SU-DHL-6 (cell line): Measurements from ENCODE around the gene GSTA1.
"Not testable (repeated sequence)": the region's sequence is repeated elsewhere in the genome, so short reads cannot be mapped to it uniquely, and the experiment has no call there.

Source experiments
- H2AFZ ChIP-seq: fragments of 200-600 bp; sonication (generic); 2 replicates; pipeline ENCODE4 v1.6.1; 2014; ENCODE audit warnings: low read depth, mild to moderate bottlenecking, moderate library complexity, mixed read lengths, antibody characterized with exemption, low read length; ENCODE audit not compliant: severe bottlenecking
- H3F3A ChIP-seq: fragments of 200-600 bp; shearing (Covaris generic); 2 replicates; pipeline ENCODE4 v1.6.0; 2016; ENCODE audit warnings: antibody characterized with exemption, mild to moderate bottlenecking; ENCODE audit not compliant: insufficient read depth
- H3K27ac ChIP-seq: fragments of 200-600 bp; sonication (generic); 2 replicates; pipeline ENCODE4 v1.5.1; 2016; ENCODE audit warnings: low read depth, mild to moderate bottlenecking, low read length, moderate library complexity, mixed read lengths
- H3K27me3 ChIP-seq: fragments of 200-600 bp; sonication (generic), shearing (Covaris generic); 2 replicates; pipeline ENCODE4 v1.6.0; 2014; ENCODE audit warnings: mild to moderate bottlenecking, low read length
- H3K36me3 ChIP-seq: fragments of 200-600 bp; sonication (generic); 2 replicates; pipeline ENCODE4 v1.6.1; 2014; ENCODE audit warnings: mild to moderate bottlenecking, low read length, mixed read lengths
- H3K4me2 ChIP-seq: fragments of 300-600, 200-600 bp; shearing (Covaris generic), sonication (generic); 2 replicates; pipeline ENCODE4 v1.6.0; 2014; ENCODE audit warnings: low read length, low read depth, mild to moderate bottlenecking; ENCODE audit not compliant: poor library complexity, severe bottlenecking
- H3K4me3 ChIP-seq: fragments of 200-600 bp; sonication (generic); 2 replicates; pipeline ENCODE4 v1.5.1; 2014; ENCODE audit warnings: antibody characterized with exemption, low read length, mild to moderate bottlenecking, mixed read lengths; ENCODE audit not compliant: insufficient read depth, poor library complexity, severe bottlenecking
- H3K79me2 ChIP-seq: fragments of 200-600 bp; sonication (generic); 2 replicates; pipeline ENCODE4 v1.6.1; 2014; ENCODE audit warnings: mild to moderate bottlenecking, low read length, moderate library complexity; ENCODE audit not compliant: insufficient read depth
- H3K9ac ChIP-seq: fragments of 200-600 bp; sonication (generic); 2 replicates; pipeline ENCODE4 v1.7.0; 2014; ENCODE audit warnings: mild to moderate bottlenecking, low read length
- H3K9me2 ChIP-seq: fragments of 200-600 bp; sonication (generic); replicated peaks from 2 replicates; pipeline ENCODE4 v1.6.1; 2014; ENCODE audit warnings: low read length; ENCODE audit not compliant: insufficient read depth
- H3K9me3 ChIP-seq: fragments of 200-600 bp; sonication (generic); 2 replicates; pipeline ENCODE4 v1.6.1; 2014; ENCODE audit warnings: low read length, mixed read lengths; ENCODE audit not compliant: insufficient read depth
- H4K20me1 ChIP-seq: fragments of 200-600 bp; sonication (generic); 2 replicates; pipeline ENCODE4 v1.6.1; 2014; ENCODE audit warnings: low read depth, mild to moderate bottlenecking, antibody characterized with exemption, low read length, moderate library complexity, mixed read lengths
- EZH2phosphoT487 ChIP-seq: fragments of 200-600 bp; sonication (generic), shearing (Covaris generic); conservative IDR thresholded peaks from 2 replicates; pipeline ENCODE4 v1.6.1; 2018; ENCODE audit warnings: mild to moderate bottlenecking, antibody characterized with exemption, low read length, moderate library complexity, mixed read lengths
- TF ChIP-seq, protein P1 (sequence below): fragments of 200-600 bp; sonication (generic); IDR thresholded peaks from one replicate; pipeline ENCODE4 v1.5.1; 2017; ENCODE audit warnings: antibody characterized with exemption, mild to moderate bottlenecking, low read length, moderate library complexity; ENCODE audit not compliant: insufficient read depth, poor library complexity, severe bottlenecking

The GSTA1 gene

DNA sequence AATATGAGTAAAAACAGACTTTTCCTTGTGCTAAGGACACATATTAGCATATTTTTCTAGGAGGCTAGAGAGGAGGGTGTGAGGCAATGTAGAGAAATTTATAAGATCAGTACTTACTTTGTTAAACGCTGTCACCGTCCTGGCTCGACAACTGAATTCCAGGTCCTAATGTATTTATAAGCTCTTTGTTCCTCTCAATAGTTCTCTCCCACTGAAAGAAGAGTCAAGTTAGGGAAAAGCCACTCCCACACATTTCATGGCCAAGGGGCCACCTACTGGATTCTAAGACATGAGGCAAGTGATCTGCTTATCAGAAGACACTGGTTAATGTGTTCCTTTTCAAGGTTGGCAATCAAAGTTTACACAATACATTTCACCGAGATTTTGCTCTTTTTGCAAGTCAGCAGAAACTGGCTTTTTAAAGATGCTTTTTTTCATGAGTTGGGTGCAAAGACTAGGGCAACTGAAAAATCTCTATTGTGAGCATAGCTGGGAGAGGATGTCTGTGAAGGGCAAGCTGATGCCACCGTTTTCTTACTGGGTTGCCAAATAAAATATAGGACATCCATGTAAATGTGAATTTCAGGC is at the start of gene GSTA1:
GSTA1 (minus strand) TSS at position 149 of the 588 bp plus-strand sequence. CDS start 4,549 bp downstream, outside the sequence.
- not testable (repeated sequence) for H4K20me1 ChIP-seq, H3F3A ChIP-seq, H3K9me3 ChIP-seq, H3K9me2 ChIP-seq, H3K79me2 ChIP-seq, H2AFZ ChIP-seq, H3K4me3 ChIP-seq, H3K9ac ChIP-seq, H3K4me2 ChIP-seq, H3K27me3 ChIP-seq, H3K27ac ChIP-seq, H3K36me3 ChIP-seq

- Histone ChIP-seq H3K4me2 (no peak overlapping the region), H3K9ac (no peak overlapping the region), H3K79me2 (no peaks in the 10 kb centered on the region), H3K36me3 (no peaks in the 10 kb centered on the region), H3K27ac (no peak overlapping the region), H3K4me3 (no peak overlapping the region), H3K9me3 (no peaks in the 10 kb centered on the region), H3K9me2 (no peaks in the 10 kb centered on the region), H2AFZ (no peak overlapping the region), H4K20me1 (no peaks in the 10 kb centered on the region), H3F3A (no peaks in the 10 kb centered on the region), H3K27me3 (no peaks in the 10 kb centered on the region)
- TF ChIP-seq EZH2phosphoT487: no peak
- TF ChIP-seq, protein P1, sequence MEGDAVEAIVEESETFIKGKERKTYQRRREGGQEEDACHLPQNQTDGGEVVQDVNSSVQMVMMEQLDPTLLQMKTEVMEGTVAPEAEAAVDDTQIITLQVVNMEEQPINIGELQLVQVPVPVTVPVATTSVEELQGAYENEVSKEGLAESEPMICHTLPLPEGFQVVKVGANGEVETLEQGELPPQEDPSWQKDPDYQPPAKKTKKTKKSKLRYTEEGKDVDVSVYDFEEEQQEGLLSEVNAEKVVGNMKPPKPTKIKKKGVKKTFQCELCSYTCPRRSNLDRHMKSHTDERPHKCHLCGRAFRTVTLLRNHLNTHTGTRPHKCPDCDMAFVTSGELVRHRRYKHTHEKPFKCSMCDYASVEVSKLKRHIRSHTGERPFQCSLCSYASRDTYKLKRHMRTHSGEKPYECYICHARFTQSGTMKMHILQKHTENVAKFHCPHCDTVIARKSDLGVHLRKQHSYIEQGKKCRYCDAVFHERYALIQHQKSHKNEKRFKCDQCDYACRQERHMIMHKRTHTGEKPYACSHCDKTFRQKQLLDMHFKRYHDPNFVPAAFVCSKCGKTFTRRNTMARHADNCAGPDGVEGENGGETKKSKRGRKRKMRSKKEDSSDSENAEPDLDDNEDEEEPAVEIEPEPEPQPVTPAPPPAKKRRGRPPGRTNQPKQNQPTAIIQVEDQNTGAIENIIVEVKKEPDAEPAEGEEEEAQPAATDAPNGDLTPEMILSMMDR: no peak
Observed at GRCh38 chr6:52849137-52849536, 45.5 kb upstream of the GSTA1 start.

GRCh38 chr6:52846002-52846401 is 42.4 kb upstream of the GSTA1 start:
- H3F3A ChIP-seq: no peaks in the 10 kb centered on the region
- TF ChIP-seq, protein P1: no peak
- no peak for TF ChIP-seq EZH2phosphoT487
- H4K20me1 ChIP-seq: no peaks in the 10 kb centered on the region
- H2AFZ ChIP-seq: no peak overlapping the region
- H3K27me3 ChIP-seq: no peaks in the 10 kb centered on the region
- H3K79me2 ChIP-seq: no peaks in the 10 kb centered on the region
- no peak overlapping the region for H3K4me2 ChIP-seq
- no peak overlapping the region for H3K9ac ChIP-seq
- H3K4me3 ChIP-seq: no peak overlapping the region
- no peaks in the 10 kb centered on the region for H3K36me3 ChIP-seq
- H3K27ac ChIP-seq: no peak overlapping the region
- H3K9me2 ChIP-seq: no peaks in the 10 kb centered on the region
- H3K9me3 ChIP-seq: no peaks in the 10 kb centered on the region

GRCh38 chr6:52843605-52844004 is 40.0 kb upstream of the GSTA1 start:
- TF ChIP-seq, protein P1: no peak
- no peak for TF ChIP-seq EZH2phosphoT487
- Histone ChIP-seq H3K9me3 (no peaks in the 10 kb centered on the region), H2AFZ (no peak overlapping the region), H3K4me3 (no peak overlapping the region), H3K4me2 (no peak overlapping the region), H3F3A (no peaks in the 10 kb centered on the region), H3K27me3 (no peaks in the 10 kb centered on the region), H3K9me2 (no peaks in the 10 kb centered on the region), H4K20me1 (no peaks in the 10 kb centered on the region), H3K79me2 (no peaks in the 10 kb centered on the region), H3K36me3 (no peaks in the 10 kb centered on the region), H3K9ac (no peak overlapping the region), H3K27ac (no peak overlapping the region)
